Right lobe of liver (tissue), 6 donors: ENCODE data around the gene TMEM225B. TPM values are rescaled to one million over a fixed set of nuclear protein-coding genes. Genes with fewer than 3 reads are reported as not detected.
A peak's percentile ranks its signal among the peaks of the same experiment; 100 is the strongest.

ENCODE experiments used
- ATAC-seq, 4 donors: fragments of 200-7000 bp; cut with Tn5 transposase; one replicate each; pipeline ENCODE4 v1.9.1; 2020; ENCODE audit warnings: mild to moderate bottlenecking in 4 of 4, moderate library complexity in 4 of 4
- DNase-seq, 3 donors: peaks; one replicate each; pipeline ENCODE4 v3.0.0-alpha.2; 2020
- H3K27ac ChIP-seq, 3 donors: fragments of 200-600 bp; one replicate each; pipeline ENCODE4 v1.8.0; 2022
- H3K27me3 ChIP-seq, 2 donors: fragments of 200-600 bp; one replicate each; pipeline ENCODE4 v1.8.0; 2022
- H3K36me3 ChIP-seq, 4 donors: fragments of 200-600 bp; sonication (generic) in 1 of 4; one replicate each; pipeline versions ENCODE4 v1.5.1 to v1.8.0; 2017 to 2022; ENCODE audit warnings: control low read depth in 1 of 4
- H3K4me1 ChIP-seq, 4 donors: fragments of 200-600 bp; sonication (generic) in 1 of 4; one replicate each; pipeline versions ENCODE4 v1.5.1 to v1.8.0; 2017 to 2022; ENCODE audit warnings: control low read depth in 1 of 4
- H3K4me3 ChIP-seq, 3 donors: fragments of 200-600 bp; one replicate each; pipeline ENCODE4 v1.8.0; 2022
- H3K9me3 ChIP-seq, 4 donors: fragments of 200-600 bp; sonication (generic) in 1 of 4; one replicate each; pipeline versions ENCODE4 v1.5.1 to v1.8.0; 2017 to 2022; ENCODE audit warnings: control low read depth in 1 of 4
- POLR2A ChIP-seq: fragments of 450-650 bp; IDR thresholded peaks from one replicate; pipeline ENCODE4 v1.6.1; 2017; ENCODE audit warnings: antibody characterized with exemption, mild to moderate bottlenecking
- WGBS: methylation state at CpG from one replicate; pipeline ENCODE4 v1.1.6; 2018; ENCODE audit warnings: low coverage, low lambda C conversion rate; ENCODE audit not compliant: insufficient coverage; ENCODE audit errors: missing lambda C conversion rate; 5-methylcytosine and 5-hydroxymethylcytosine counted together
- intact Hi-C, 2 donors: fragments of 100-400 bp; cut with DNase I; formaldehyde crosslinking; loops; one replicate each; pipeline versions ENCODE4 v1.11.2 to v1.14.1; 2022
- total RNA-seq, 6 experiments: library from RNA; depleted of rRNA in 2 of 6; stranded (reverse); fragments of >200 nt in 2 of 6; fragmentation: NEBNext Ultra II Directional in 3 of 6; extraction: Animal tissue kit (Norgen Biotek cat#: 25700) in 3 of 6; gene quantifications; one replicate each; pipeline versions ENCODE4 v1.1.0 to v1.2.4, GENCODE V29; 2016 to 2023
- TF ChIP-seq, protein P1 (sequence below), 4 donors: fragments of 200-600 bp in 3 of 4; fragments of 450-650 bp in 1 of 4; IDR thresholded peaks; one replicate each; pipeline versions ENCODE4 v1.5.1 to v1.8.0; 2016 to 2022; ENCODE audit warnings: antibody characterized with exemption in 4 of 4, mild to moderate bottlenecking in 2 of 4
- donor health status: DM: no; HTN: yes; CAD: no.
- donor health status: DM: no; HTN: no; CAD: no.
- donor health status: DM: no; HTN: no; CAD: no.
- donor health status: DM: no; HTN: yes; CAD: no.
- donor health status: DM: no; HTN: yes; CAD: no.

TMEM225B gene
- total RNA-seq, 6 experiments from 2014 or later: 0.25 to 1.4 (median 0.29) TPM; not detected in 2

DNA sequence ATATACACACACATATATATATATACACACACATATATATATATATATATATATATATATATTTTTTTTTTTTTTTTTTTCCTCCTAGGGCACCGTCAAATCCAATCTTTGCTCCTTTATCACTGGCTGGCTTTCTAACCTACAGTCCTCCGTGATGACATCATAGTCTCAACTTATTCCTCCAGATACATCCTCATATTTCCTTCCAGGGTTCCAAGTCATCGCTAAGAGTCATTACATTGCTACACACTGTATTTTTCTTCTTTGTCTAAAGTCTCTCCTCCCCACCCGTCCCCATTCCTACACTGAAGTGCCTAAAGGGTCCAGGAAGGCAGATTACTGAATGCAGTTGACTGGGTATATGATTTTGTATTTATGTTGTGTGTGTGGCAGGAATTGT lies 45.0 kb upstream of the TMEM225B start:
- DNase-seq (no peak), ATAC-seq (no peak)
- Histone ChIP-seq H3K4me3 (no peak overlapping the region), H3K9me3 (peaks cover 0 to 2% (median 0%) of the 10 kb centered on the region in 4 donors), H3K27me3 (no peaks in the 10 kb centered on the region), H3K36me3 (peaks cover 0 to 2% (median 0%) of the 10 kb centered on the region in 4 donors), H3K4me1 (peaks cover 0 to 13% (median 7%) of the 10 kb centered on the region in 4 donors), H3K27ac (no peak overlapping the region)
- intact Hi-C loops: no loop called here
- TF ChIP-seq, protein P1, sequence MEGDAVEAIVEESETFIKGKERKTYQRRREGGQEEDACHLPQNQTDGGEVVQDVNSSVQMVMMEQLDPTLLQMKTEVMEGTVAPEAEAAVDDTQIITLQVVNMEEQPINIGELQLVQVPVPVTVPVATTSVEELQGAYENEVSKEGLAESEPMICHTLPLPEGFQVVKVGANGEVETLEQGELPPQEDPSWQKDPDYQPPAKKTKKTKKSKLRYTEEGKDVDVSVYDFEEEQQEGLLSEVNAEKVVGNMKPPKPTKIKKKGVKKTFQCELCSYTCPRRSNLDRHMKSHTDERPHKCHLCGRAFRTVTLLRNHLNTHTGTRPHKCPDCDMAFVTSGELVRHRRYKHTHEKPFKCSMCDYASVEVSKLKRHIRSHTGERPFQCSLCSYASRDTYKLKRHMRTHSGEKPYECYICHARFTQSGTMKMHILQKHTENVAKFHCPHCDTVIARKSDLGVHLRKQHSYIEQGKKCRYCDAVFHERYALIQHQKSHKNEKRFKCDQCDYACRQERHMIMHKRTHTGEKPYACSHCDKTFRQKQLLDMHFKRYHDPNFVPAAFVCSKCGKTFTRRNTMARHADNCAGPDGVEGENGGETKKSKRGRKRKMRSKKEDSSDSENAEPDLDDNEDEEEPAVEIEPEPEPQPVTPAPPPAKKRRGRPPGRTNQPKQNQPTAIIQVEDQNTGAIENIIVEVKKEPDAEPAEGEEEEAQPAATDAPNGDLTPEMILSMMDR (IDR thresholded peaks at IDR 0.05): no peak
- TF ChIP-seq POLR2A: no peak
- WGBS: 100% methylated on average over 4 of the region's 4 CpGs

DNA sequence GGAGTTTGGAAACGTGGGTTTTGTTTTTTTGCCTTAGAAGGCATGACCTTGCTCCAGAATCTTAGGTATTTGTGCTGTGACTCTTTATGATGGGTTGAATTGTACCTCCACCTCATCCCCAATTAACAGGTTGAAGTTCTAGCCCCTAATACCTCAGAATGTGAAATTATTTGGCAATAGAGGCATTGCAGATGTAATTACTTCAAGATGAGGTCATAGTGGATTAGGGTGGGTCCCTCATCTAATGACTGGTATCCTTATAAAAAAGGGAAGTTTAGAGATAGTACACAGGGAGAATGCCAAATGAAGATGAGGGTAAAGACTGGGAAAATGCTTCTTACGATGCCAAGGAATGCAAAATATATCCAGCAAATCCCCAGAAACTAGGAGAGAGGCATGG lies 43.1 kb upstream of the TMEM225B start:
- Histone ChIP-seq H3K27ac (no peak overlapping the region), H3K36me3 (no peaks in the 10 kb centered on the region), H3K4me1 (peaks cover 0 to 21% (median 10%) of the 10 kb centered on the region in 4 donors), H3K4me3 (no peak overlapping the region), H3K9me3 (no peaks in the 10 kb centered on the region), H3K27me3 (no peaks in the 10 kb centered on the region)
- TF ChIP-seq POLR2A: no peak
- TF ChIP-seq, protein P1 (IDR thresholded peaks at IDR 0.05): no peak
- ATAC-seq (no peak), DNase-seq (no peak)
- WGBS: 57% methylated on average over 2 of the region's 2 CpGs
- intact Hi-C loops: no loop called here

DNA sequence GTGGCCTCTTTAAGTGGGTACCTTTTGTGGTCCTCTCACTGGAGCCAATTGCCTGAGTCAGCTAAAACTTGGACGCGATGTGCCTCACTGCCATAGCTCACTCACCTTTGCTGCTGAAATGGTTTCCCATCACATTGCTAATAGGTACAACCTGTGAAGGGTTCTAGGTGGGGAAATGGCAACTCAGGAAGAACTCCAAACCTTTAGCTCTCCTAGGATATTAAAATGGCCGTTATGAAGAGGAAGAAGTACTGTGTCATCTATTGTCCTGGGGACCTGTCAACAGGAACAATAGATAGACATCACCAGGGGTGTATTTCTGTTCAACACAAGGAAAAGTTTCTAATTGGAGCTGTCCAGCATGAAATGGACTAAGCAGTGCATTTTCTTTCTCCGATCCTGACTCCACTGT lies 40.9 kb upstream of the TMEM225B start:
- Histone ChIP-seq H3K27me3 (no peaks in the 10 kb centered on the region), H3K4me3 (peak overlapping the region; percentile 95 to 97 (median 97)), H3K36me3 (peaks cover 5 to 18% (median 12%) of the 10 kb centered on the region in 4 donors), H3K4me1 (peaks cover 0 to 24% (median 10%) of the 10 kb centered on the region in 4 donors), H3K27ac (no peak overlapping the region), H3K9me3 (no peaks in the 10 kb centered on the region)
- ATAC-seq (no peak), DNase-seq (no peak)
- intact Hi-C loops: no loop called here
- WGBS: 71% methylated on average over 4 of the region's 4 CpGs
- TF ChIP-seq POLR2A: no peak
- TF ChIP-seq, protein P1 (IDR thresholded peaks at IDR 0.05): no peak

DNA sequence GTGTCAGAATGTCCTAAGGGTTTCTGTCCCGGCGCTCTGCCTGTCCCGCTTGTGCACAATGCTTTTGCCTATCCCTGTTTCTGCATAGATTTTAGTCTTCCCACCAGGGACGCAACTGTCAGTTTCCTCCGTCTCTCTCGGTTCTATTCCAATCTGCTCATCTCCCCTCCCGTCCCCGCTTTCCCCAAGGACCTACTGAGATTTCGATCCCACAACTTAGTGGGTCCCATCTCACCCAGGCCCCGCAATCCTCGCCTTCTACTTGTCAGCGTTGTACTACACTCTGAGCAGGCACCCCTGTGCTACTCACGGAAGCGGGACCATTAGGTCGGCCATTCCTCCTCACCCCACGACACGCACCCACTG lies 40.1 kb upstream of the TMEM225B start:
- intact Hi-C loops: no loop called here
- no peaks in the 10 kb centered on the region for H3K9me3 ChIP-seq
- H3K27ac ChIP-seq: peak overlapping the region; percentile 92 to 99 (median 92)
- no peak for TF ChIP-seq POLR2A
- TF ChIP-seq, protein P1 (IDR thresholded peaks at IDR 0.05): no peak
- WGBS: 0% methylated on average over 15 of the region's 17 CpGs
- peak in 3 of 4 donors; percentile 8 to 65 (median 10) for ATAC-seq
- H3K36me3 ChIP-seq: peaks cover 5 to 26% (median 16%) of the 10 kb centered on the region in 4 donors
- peak overlapping the region; percentile 95 to 97 (median 97) for H3K4me3 ChIP-seq
- no peak for DNase-seq
- no peaks in the 10 kb centered on the region for H3K27me3 ChIP-seq
- H3K4me1 ChIP-seq: peaks cover 0 to 18% (median 8%) of the 10 kb centered on the region in 4 donors
